ENCODE data around the gene TTBK2. TPM values are rescaled to one million over a fixed set of nuclear protein-coding genes. Genes with fewer than 3 reads are reported as not detected.

TTBK2 gene
- total RNA-seq, 1 donor from 2014 or later: 8.8 TPM

GRCh38 chr15:42716626-42717025 lies 204.0 kb downstream of the TTBK2 start:
- intact Hi-C loops (cut with DNase I): no loop called here
- H3K4me3 ChIP-seq: no peak overlapping the region
- DNase-seq (ENCODE audit: extremely low spot score in 2 of 2): peak in 1 of 2 donors; percentile 71

GRCh38 chr15:42716125-42716524 lies 204.5 kb downstream of the TTBK2 start:
- no peak overlapping the region for H3K4me3 ChIP-seq
- no peak for TF ChIP-seq CTCF (IDR thresholded peaks at IDR 0.05)
- no peak for TF ChIP-seq POLR2AphosphoS5 (IDR thresholded peaks at IDR 0.05; ENCODE audit: insufficient read depth in 1 of 2, low read depth in 1 of 2)
- TF ChIP-seq POLR2A (IDR thresholded peaks at IDR 0.05): no peak
- intact Hi-C loops (cut with DNase I): no loop called here
- H3K27me3 ChIP-seq: no peaks in the 10 kb centered on the region
- peak in 1 of 2 donors; percentile 47 for DNase-seq (ENCODE audit: extremely low spot score in 2 of 2)
- H3K27ac ChIP-seq: no peak overlapping the region
- no peaks in the 10 kb centered on the region for H3K4me1 ChIP-seq
- peaks cover 0 to 29% of the 10 kb centered on the region in 2 donors for H3K36me3 ChIP-seq
- no peaks in the 10 kb centered on the region for H3K9me3 ChIP-seq

More at GRCh38 chr15:42716626-42717025, 204.0 kb downstream of the TTBK2 start:
- Histone ChIP-seq H3K4me1 (no peaks in the 10 kb centered on the region), H3K9me3 (no peaks in the 10 kb centered on the region), H3K27ac (no peak overlapping the region), H3K27me3 (no peaks in the 10 kb centered on the region), H3K36me3 (peaks cover 0 to 29% of the 10 kb centered on the region in 2 donors)
- TF ChIP-seq CTCF (IDR thresholded peaks at IDR 0.05): no peak
- no peak for TF ChIP-seq POLR2A (IDR thresholded peaks at IDR 0.05)
- TF ChIP-seq POLR2AphosphoS5 (IDR thresholded peaks at IDR 0.05; ENCODE audit: insufficient read depth in 1 of 2, low read depth in 1 of 2): no peak

- peaks cover 0 to 3% of the 10 kb centered on the region in 2 donors for H3K36me3 ChIP-seq
- no peaks in the 10 kb centered on the region for H3K27me3 ChIP-seq
- H3K27ac ChIP-seq: no peak overlapping the region
- H3K4me1 ChIP-seq: peaks cover 9% of the 10 kb centered on the region
- no peak for DNase-seq (ENCODE audit: extremely low spot score in 2 of 2)
- no peak overlapping the region for H3K4me3 ChIP-seq
- TF ChIP-seq CTCF (IDR thresholded peaks at IDR 0.05) (no peak), POLR2AphosphoS5 (IDR thresholded peaks at IDR 0.05; ENCODE audit: insufficient read depth in 1 of 2, low read depth in 1 of 2) (no peak), POLR2A (IDR thresholded peaks at IDR 0.05) (no peak)
- no peaks in the 10 kb centered on the region for H3K9me3 ChIP-seq
- intact Hi-C loops (cut with DNase I): no loop called here
Measured at GRCh38 chr15:42712584-42712983, 208.0 kb downstream of the TTBK2 start.

- Histone ChIP-seq H3K4me1 (peaks cover 17% of the 10 kb centered on the region), H3K36me3 (no peaks in the 10 kb centered on the region), H3K27me3 (no peaks in the 10 kb centered on the region), H3K27ac (no peak overlapping the region), H3K9me3 (no peaks in the 10 kb centered on the region), H3K4me3 (no peak overlapping the region)
- no peak for DNase-seq (ENCODE audit: extremely low spot score in 2 of 2)
- intact Hi-C loops (cut with DNase I): no loop called here
- TF ChIP-seq CTCF (IDR thresholded peaks at IDR 0.05): no peak
Measured at GRCh38 chr15:42711746-42712145, 208.8 kb downstream of the TTBK2 start.

DNA sequence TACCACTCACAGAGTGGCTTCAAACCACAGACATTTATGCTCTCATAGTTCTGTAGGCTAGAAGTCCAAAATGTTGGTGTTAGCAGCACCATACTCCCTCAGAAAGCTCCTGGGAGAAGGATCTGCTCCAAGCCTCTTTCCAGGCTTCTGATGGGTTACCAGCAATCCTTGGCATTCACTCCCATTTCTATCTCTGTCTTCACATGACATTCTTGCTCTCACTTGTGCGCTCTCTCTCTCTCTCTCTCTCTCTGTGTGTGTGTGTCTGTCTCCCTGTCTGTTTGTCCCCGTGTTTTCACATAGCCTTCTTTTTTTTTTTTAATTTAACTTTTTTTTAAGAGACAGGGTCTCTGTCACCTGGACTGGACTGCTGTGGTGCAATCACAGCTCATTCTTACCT lies 209.9 kb downstream of the TTBK2 start:
- intact Hi-C loops (cut with DNase I): no loop called here
- H3K27me3 ChIP-seq: no peaks in the 10 kb centered on the region
- TF ChIP-seq POLR2AphosphoS5 (IDR thresholded peaks at IDR 0.05; ENCODE audit: insufficient read depth in 1 of 2, low read depth in 1 of 2): no peak
- TF ChIP-seq POLR2A (IDR thresholded peaks at IDR 0.05): no peak
- no peak for TF ChIP-seq CTCF (IDR thresholded peaks at IDR 0.05)
- no peaks in the 10 kb centered on the region for H3K9me3 ChIP-seq
- no peak overlapping the region for H3K4me3 ChIP-seq
- H3K36me3 ChIP-seq: peaks cover 0 to under 1% of the 10 kb centered on the region in 2 donors
- no peak for DNase-seq (ENCODE audit: extremely low spot score in 2 of 2)
- H3K4me1 ChIP-seq: peaks cover 20% of the 10 kb centered on the region
- H3K27ac ChIP-seq: no peak overlapping the region
